Astrocyte of the spinal cord (primary cell): ENCODE results near the gene VAMP4.
A peak's percentile ranks its signal among the peaks of the same experiment; 100 is the strongest.
"Not testable (repeated sequence)": the region's sequence is repeated elsewhere in the genome, so short reads cannot be mapped to it uniquely, and the experiment has no call there.

ENCODE experiments used
- DNase-seq: peaks from one replicate; pipeline ENCODE4 v3.0.0; 2011; ENCODE audit warnings: low read depth, low spot score
- H3K4me3 ChIP-seq: 2 replicates; pipeline ENCODE4 v1.5.1; 2011; ENCODE audit warnings: low read depth, mild to moderate bottlenecking, low read length, moderate library complexity
- CTCF ChIP-seq: IDR thresholded peaks from 2 replicates; pipeline ENCODE4 v1.5.1; 2012; ENCODE audit warnings: low read depth, mild to moderate bottlenecking, low read length, inconsistent platforms
- in situ Hi-C: cut with HindIII; loops from 2 replicates; pipeline ENCODE4 v1.10.0; 2017; ENCODE audit warnings: low sequenced_read_pairs

VAMP4 gene

GRCh38 chr1:171715813-171716251 is 26.0 kb downstream of the VAMP4 start:
- H3K4me3 ChIP-seq = no peak overlapping the region
- DNase-seq = no peak
- in situ Hi-C loops = no loop called here
- peak; percentile 44 for TF ChIP-seq CTCF

- H3K4me3 ChIP-seq = no peak overlapping the region
- no peak for TF ChIP-seq CTCF
- DNase-seq = no peak
- in situ Hi-C loops = no loop called here
Observed at GRCh38 chr1:171712341-171712740, 29.5 kb downstream of the VAMP4 start.

GRCh38 chr1:171711643-171712042 is 30.2 kb downstream of the VAMP4 start:
- TF ChIP-seq CTCF = no peak
- in situ Hi-C loops = no loop called here
- no peak overlapping the region for H3K4me3 ChIP-seq
- DNase-seq = no peak

- TF ChIP-seq CTCF = no peak
- in situ Hi-C loops = no loop called here
- H3K4me3 ChIP-seq = no peak overlapping the region
- no peak for DNase-seq
Observed at GRCh38 chr1:171707583-171707982, 34.3 kb downstream of the VAMP4 start.

GRCh38 chr1:171702598-171702997 is 39.3 kb downstream of the VAMP4 start:
- in situ Hi-C loops = no loop called here
- no peak for DNase-seq

GRCh38 chr1:171699531-171699930 is 42.3 kb downstream of the VAMP4 start:
- H3K4me3 ChIP-seq = no peak overlapping the region
- in situ Hi-C loops = no loop called here
- no peak for TF ChIP-seq CTCF
- DNase-seq = no peak

More at GRCh38 chr1:171702598-171702997, 39.3 kb downstream of the VAMP4 start:
- no peak for TF ChIP-seq CTCF
- H3K4me3 ChIP-seq = no peak overlapping the region

GRCh38 chr1:171695772-171696171 is 46.1 kb downstream of the VAMP4 start:
- H3K4me3 ChIP-seq, in situ Hi-C loops, DNase-seq: not testable (repeated sequence)

GRCh38 chr1:171693541-171693940 is 48.3 kb downstream of the VAMP4 start:
- in situ Hi-C loops, H3K4me3 ChIP-seq, DNase-seq: not testable (repeated sequence)
